GM12878 (cell line): Measurements from ENCODE around the gene LTB4R2. TPM values are rescaled to one million over a fixed set of nuclear protein-coding genes. Genes with fewer than 3 reads are reported as not detected.

Experiments used
- ATAC-seq: fragments of 200-7000 bp; cut with Tn5 transposase; 3 replicates; pipeline ENCODE4 v1.9.1; 2020; ENCODE audit warnings: mild to moderate bottlenecking, moderate library complexity
- BruUV-seq: library from RNA; stranded (reverse); fragments of 400-500 nt; replicated peaks from 2 replicates; lab custom pipeline; 2021; lab: Mats Ljungman, UMichigan
- CTCF ChIA-PET: fragments of 300-600 bp; sonication (Branson Sonifier 250); formaldehyde crosslinking; extraction: SDS; loops from one replicate; lab custom pipeline; 2021; ENCODE audit warnings: inconsistent platforms; lab: Yijun Ruan, JAX
- POLR2A ChIA-PET: fragments of 350-600 bp; formaldehyde crosslinking; extraction: SDS; loops from one replicate; lab custom pipeline; 2021; ENCODE audit warnings: inconsistent platforms; lab: Charles Lee
- RAD21 ChIA-PET: fragments of 300-600 bp; sonication (Branson Sonifier 250); formaldehyde crosslinking; loops from one replicate; lab custom pipeline; 2023; ENCODE audit warnings: antibody characterized with exemption; ENCODE audit not compliant: unreplicated experiment; lab: Charles Lee
- SMC1A ChIA-PET: fragments of 300-600 bp; sonication (Branson Sonifier 250); formaldehyde crosslinking; loops from one replicate; lab custom pipeline; 2023; ENCODE audit not compliant: unreplicated experiment, uncharacterized antibody; lab: Charles Lee
- DNase-seq: peaks from one replicate; pipeline ENCODE4 v3.0.0-alpha.2; 2011; ENCODE audit warnings: low read depth, low spot score
- FAIRE-seq: peaks from 3 replicates; lab custom pipeline; 2011; peaks lifted over from hg19 to GRCh38; lab: Jason Lieb, UNC
- H2AFZ ChIP-seq: 2 replicates; pipeline ENCODE4 v1.6.0; 2011; ENCODE audit warnings: low read depth, low read length, control low read depth; ENCODE audit not compliant: control insufficient read depth
- H3K27ac ChIP-seq: 2 replicates; pipeline ENCODE4 v1.5.1; 2011; ENCODE audit warnings: control low read depth; ENCODE audit not compliant: control insufficient read depth, insufficient read depth
- H3K27me3 ChIP-seq, 2 experiments: replicated peaks in 1 of 2; 2 replicates each; pipeline versions ENCODE4 v1.6.0 to v1.6.1; 2011; ENCODE audit warnings: low read length in 1 of 2; ENCODE audit not compliant: control insufficient read depth in 2 of 2, insufficient read depth in 2 of 2
- H3K36me3 ChIP-seq, 2 experiments: 2 replicates each; pipeline ENCODE4 v1.5.1; 2011; ENCODE audit warnings: low read length in 1 of 2; ENCODE audit not compliant: control insufficient read depth in 2 of 2, insufficient read depth in 2 of 2
- H3K4me1 ChIP-seq: 2 replicates; pipeline ENCODE4 v1.6.1; 2011; ENCODE audit warnings: mild to moderate bottlenecking, low read length, moderate library complexity, mixed read lengths; ENCODE audit not compliant: control insufficient read depth, insufficient read depth
- H3K4me2 ChIP-seq: 2 replicates; pipeline ENCODE4 v1.6.0; 2011; ENCODE audit warnings: control low read depth; ENCODE audit not compliant: control insufficient read depth, insufficient read depth
- H3K4me3 ChIP-seq: fragments of 200-600 bp; sonication (generic); 2 replicates; pipeline ENCODE4 v1.5.1; 2016
- H3K79me2 ChIP-seq: 2 replicates; pipeline ENCODE4 v1.6.0; 2011; ENCODE audit warnings: low read length; ENCODE audit not compliant: control insufficient read depth, insufficient read depth
- H3K9ac ChIP-seq: 2 replicates; pipeline ENCODE4 v1.8.0; 2011; ENCODE audit warnings: low read length, control low read depth, mixed read lengths; ENCODE audit not compliant: control insufficient read depth, insufficient read depth
- H3K9me3 ChIP-seq: replicated peaks from 3 replicates; pipeline ENCODE4 v1.5.1; 2011; ENCODE audit warnings: mild to moderate bottlenecking, low read length; ENCODE audit not compliant: control insufficient read depth, insufficient read depth
- H4K20me1 ChIP-seq: 2 replicates; pipeline ENCODE4 v1.6.0; 2011; ENCODE audit not compliant: control insufficient read depth, insufficient read depth
- CBX3 ChIP-seq: fragments of 200-600 bp; sonication (generic); IDR thresholded peaks from 2 replicates; pipeline ENCODE4 v1.6.1; 2016; ENCODE audit warnings: low read depth, borderline replicate concordance
- E2F8 ChIP-seq: fragments of 450-650 bp; IDR thresholded peaks from 2 replicates; pipeline ENCODE4 v1.6.1; 2018; ENCODE audit warnings: mild to moderate bottlenecking, low read depth, moderate library complexity; ENCODE audit not compliant: partially characterized antibody
- E4F1 ChIP-seq: fragments of 450-650 bp; IDR thresholded peaks from 2 replicates; pipeline ENCODE4 v1.6.1; 2018; ENCODE audit warnings: borderline replicate concordance, mild to moderate bottlenecking; ENCODE audit not compliant: partially characterized antibody
- HDGF ChIP-seq: fragments of 450-650 bp; IDR thresholded peaks from 2 replicates; pipeline ENCODE4 v1.6.1; 2016; ENCODE audit warnings: antibody characterized with exemption
- MEF2A ChIP-seq: IDR thresholded peaks from 2 replicates; pipeline ENCODE4 v1.6.1; 2011; ENCODE audit warnings: low read depth, mild to moderate bottlenecking, low read length, moderate library complexity; ENCODE audit not compliant: insufficient read depth
- PBX3 ChIP-seq: IDR thresholded peaks from 2 replicates; pipeline ENCODE4 v1.6.1; 2011; ENCODE audit warnings: mild to moderate bottlenecking, low read depth, low read length, moderate library complexity; ENCODE audit not compliant: insufficient replicate concordance
- RBBP5 ChIP-seq: fragments of 200-600 bp; sonication (generic); conservative IDR thresholded peaks from 2 replicates; pipeline ENCODE4 v1.6.1; 2016
- RUNX3 ChIP-seq: IDR thresholded peaks from 2 replicates; pipeline ENCODE4 v1.6.1; 2012; ENCODE audit warnings: low read length, inconsistent platforms
- SMC3 ChIP-seq: IDR thresholded peaks from 2 replicates; pipeline ENCODE4 v1.6.1; 2011; ENCODE audit warnings: low read length, improper control_type of control experiment, borderline replicate concordance
- SRF ChIP-seq, 2 experiments: IDR thresholded peaks; 2 replicates each; pipeline ENCODE4 v1.6.1; 2011; ENCODE audit warnings: low read depth in 2 of 2, low read length in 2 of 2, mild to moderate bottlenecking in 1 of 2, moderate library complexity in 1 of 2
- TCF3 ChIP-seq: IDR thresholded peaks from 2 replicates; pipeline ENCODE4 v1.6.1; 2012; ENCODE audit warnings: low read depth, mild to moderate bottlenecking, low read length, borderline replicate concordance; ENCODE audit not compliant: insufficient read depth
- WGBS: methylation state at CpG from one replicate; pipeline ENCODE4 v1.1.6; 2016; ENCODE audit warnings: low lambda C conversion rate; ENCODE audit not compliant: insufficient replicate concordance, insufficient coverage; ENCODE audit errors: missing lambda C conversion rate; 5-methylcytosine and 5-hydroxymethylcytosine counted together
- in situ Hi-C: fragments of 300-500 bp; cut with MboI; formaldehyde crosslinking; loops from 9 replicates; pipeline ENCODE4 v1.14.3; 2018; ENCODE audit warnings: mixed read lengths
- intact Hi-C: fragments of 100-400 bp; cut with micrococcal nuclease; formaldehyde crosslinking; loops from one replicate; pipeline ENCODE4 v1.14.2; 2022; ENCODE audit not compliant: unreplicated experiment
- polyA plus RNA-seq, 11 experiments: library from polyadenylated mRNA; depleted of rRNA in 4 of 11; unstranded in 6 of 11; stranded (reverse) in 5 of 11; fragments of >200 nt; fragmentation: Nextera tagmentation in 4 of 11; fragmentation: Illumina TruSeq in 1 of 11; extraction: Ambion mirVana in 4 of 11; extraction: Trizol in 1 of 11; gene quantifications; 1 replicate in 1 of 11; 2 replicates in 10 of 11; pipeline versions ENCODE4 v1.2.1 to v1.2.3, GENCODE V29; 2011 to 2016; ENCODE audit warnings: inconsistent platforms in 2 of 11, missing spikeins in 2 of 11, low read depth in 1 of 11
- total RNA-seq, 4 experiments: library from RNA; depleted of rRNA in 3 of 4; stranded (reverse); fragments of >200 nt in 3 of 4; fragmentation: Illumina TruSeq in 1 of 4; extraction: Trizol in 1 of 4; gene quantifications; 2 replicates each; pipeline versions ENCODE4 v1.2.1 to v1.2.3, GENCODE V29; 2013 to 2021
- TF ChIP-seq, protein P1 (sequence below): fragments of 450-650 bp; formaldehyde crosslinking; IDR thresholded peaks from 2 replicates; pipeline ENCODE4 v1.4.0; 2020; ENCODE audit warnings: mild to moderate bottlenecking, moderate library complexity

LTB4R2 gene
- total and polyA plus RNA-seq, 10 of the 15 experiments (the other 5 are each of a cell fraction or from before 2014, with no cell fraction given), result 0.06 to 16.0 (median 2.6) TPM

DNA sequence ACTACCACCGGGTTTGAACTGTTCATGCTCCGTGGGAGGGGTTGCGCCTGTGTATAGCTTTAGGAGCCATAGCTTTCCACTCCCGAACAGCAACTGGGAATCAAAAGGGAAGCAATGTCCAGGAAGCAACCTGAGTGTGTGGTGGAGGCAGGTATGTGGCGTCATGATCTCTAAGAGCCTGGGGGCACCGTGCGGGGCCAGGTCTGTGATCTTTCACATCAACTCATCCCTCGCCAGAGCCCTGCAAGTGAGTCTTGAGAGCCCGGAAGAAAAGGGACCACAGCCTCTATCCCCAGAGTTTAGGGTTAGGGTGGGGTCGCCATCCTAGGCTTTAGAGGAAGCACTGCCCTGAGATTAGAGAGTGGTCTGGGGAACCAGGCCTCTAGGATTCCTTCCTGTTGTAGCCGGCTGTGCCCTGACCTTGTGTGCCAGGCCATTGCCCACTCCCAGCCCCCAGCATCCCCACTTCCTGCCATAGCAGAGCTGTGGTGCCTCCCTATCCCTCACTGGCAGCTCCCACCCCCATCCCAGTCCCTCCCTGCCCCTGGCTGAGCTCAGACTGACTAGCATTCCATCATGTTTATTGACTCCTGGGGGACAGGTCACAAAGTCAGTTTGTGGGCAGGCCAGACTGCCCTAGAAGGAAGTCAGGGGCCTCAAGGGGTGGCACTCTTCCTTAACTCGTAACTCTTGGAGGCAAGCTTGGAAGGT, 25.7 kb downstream of the LTB4R2 start:
- SMC1A ChIA-PET, result interaction anchor here (0.9 to 7.7 kb wide), 3 partner anchors 88 to 149 kb away, joined by 3 to 73 read pairs (median 4); partner anchors contain the start of gene KHNYN
- ATAC-seq, result no peak
- Histone ChIP-seq H3K79me2 (no peaks in the 10 kb centered on the region), H3K9me3 (no peaks in the 10 kb centered on the region), H3K36me3 (no peaks in the 10 kb centered on the region; a peak in 1 of 4 replicates), H3K4me3 (no peak overlapping the region), H2AFZ (no peak overlapping the region), H3K4me1 (peaks cover 24% of the 10 kb centered on the region), H3K27ac (no peak overlapping the region), H3K27me3 (peaks cover 2 to 12% of the 10 kb centered on the region in 2 experiments; a peak in 3 of 4 replicates), H4K20me1 (no peaks in the 10 kb centered on the region), H3K9ac (no peak overlapping the region), H3K4me2 (no peak overlapping the region)
- CTCF ChIA-PET, result interaction anchor here (1.0 to 16.6 kb wide), 5 partner anchors 10 to 104 kb away, joined by 3 to 452 read pairs (median 8); partner anchors contain the start of genes CBLN3, KHNYN and SDR39U1
- BruUV-seq, result no TSS peak
- RAD21 ChIA-PET, result interaction anchor here (1.1 to 3.2 kb wide), 3 partner anchors 12 to 96 kb away, joined by 3 to 7 read pairs (median 7); no protein-coding TSS in a partner anchor
- POLR2A ChIA-PET, result interaction anchor here (0.6 to 4.0 kb wide), 2 partner anchors 23 to 95 kb away, joined by 3 to 42 read pairs; partner anchors contain the start of genes CBLN3 and KHNYN
- WGBS, result 80% methylated on average over 12 of the region's 12 CpGs
- intact Hi-C loops (no loop called here), in situ Hi-C loops (no loop called here)
- no peak for FAIRE-seq
- no peak for DNase-seq
- TF ChIP-seq E4F1 (no peak), PBX3 (no peak), RBBP5 (no peak), SMC3 (no peak), E2F8 (no peak), MEF2A (no peak), HDGF (no peak), SRF (IDR thresholded peaks at IDR 0.05; ENCODE audit: low read depth in 2 of 2, low read length in 2 of 2) (no peak), TCF3 (no peak), RUNX3 (no peak), CBX3 (no peak)
- TF ChIP-seq, protein P1, sequence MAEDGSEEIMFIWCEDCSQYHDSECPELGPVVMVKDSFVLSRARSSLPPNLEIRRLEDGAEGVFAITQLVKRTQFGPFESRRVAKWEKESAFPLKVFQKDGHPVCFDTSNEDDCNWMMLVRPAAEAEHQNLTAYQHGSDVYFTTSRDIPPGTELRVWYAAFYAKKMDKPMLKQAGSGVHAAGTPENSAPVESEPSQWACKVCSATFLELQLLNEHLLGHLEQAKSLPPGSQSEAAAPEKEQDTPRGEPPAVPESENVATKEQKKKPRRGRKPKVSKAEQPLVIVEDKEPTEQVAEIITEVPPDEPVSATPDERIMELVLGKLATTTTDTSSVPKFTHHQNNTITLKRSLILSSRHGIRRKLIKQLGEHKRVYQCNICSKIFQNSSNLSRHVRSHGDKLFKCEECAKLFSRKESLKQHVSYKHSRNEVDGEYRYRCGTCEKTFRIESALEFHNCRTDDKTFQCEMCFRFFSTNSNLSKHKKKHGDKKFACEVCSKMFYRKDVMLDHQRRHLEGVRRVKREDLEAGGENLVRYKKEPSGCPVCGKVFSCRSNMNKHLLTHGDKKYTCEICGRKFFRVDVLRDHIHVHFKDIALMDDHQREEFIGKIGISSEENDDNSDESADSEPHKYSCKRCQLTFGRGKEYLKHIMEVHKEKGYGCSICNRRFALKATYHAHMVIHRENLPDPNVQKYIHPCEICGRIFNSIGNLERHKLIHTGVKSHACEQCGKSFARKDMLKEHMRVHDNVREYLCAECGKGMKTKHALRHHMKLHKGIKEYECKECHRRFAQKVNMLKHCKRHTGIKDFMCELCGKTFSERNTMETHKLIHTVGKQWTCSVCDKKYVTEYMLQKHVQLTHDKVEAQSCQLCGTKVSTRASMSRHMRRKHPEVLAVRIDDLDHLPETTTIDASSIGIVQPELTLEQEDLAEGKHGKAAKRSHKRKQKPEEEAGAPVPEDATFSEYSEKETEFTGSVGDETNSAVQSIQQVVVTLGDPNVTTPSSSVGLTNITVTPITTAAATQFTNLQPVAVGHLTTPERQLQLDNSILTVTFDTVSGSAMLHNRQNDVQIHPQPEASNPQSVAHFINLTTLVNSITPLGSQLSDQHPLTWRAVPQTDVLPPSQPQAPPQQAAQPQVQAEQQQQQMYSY (CRISPR knock-in tag), result no peak
